ENCODE data around the gene IFRD2. TPM values are rescaled to one million over a fixed set of nuclear protein-coding genes. Genes with fewer than 3 reads are reported as not detected.
"Not testable (repeated sequence)": the region's sequence is repeated elsewhere in the genome, so short reads cannot be mapped to it uniquely, and the experiment has no call there.

The IFRD2 gene
- total RNA-seq, 1 donor from 2014 or later: 51.2 TPM

DNA sequence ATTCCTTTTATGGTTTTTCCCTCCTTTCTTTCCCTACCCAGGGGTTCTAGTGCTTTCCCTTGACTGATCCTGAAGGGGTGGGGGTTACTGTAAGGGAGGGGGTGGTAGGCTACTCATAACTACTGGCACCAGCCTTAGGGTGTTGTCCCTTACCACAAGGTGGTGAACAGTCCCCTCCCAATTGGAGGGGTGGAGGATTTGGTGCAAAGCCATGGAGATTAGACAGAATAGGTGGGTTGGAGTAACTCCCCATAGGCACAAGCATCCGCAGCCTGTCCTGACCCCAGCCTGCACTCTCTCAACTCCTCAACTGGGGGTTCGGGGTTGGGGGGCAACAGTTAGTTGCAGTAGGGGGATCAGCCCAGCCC, 32.9 kb upstream of the IFRD2 start:
- ATAC-seq: no peak
- DNase-seq (ENCODE audit: low spot score): no peak
- intact Hi-C loops (cut with DNase I): no loop called here

DNA sequence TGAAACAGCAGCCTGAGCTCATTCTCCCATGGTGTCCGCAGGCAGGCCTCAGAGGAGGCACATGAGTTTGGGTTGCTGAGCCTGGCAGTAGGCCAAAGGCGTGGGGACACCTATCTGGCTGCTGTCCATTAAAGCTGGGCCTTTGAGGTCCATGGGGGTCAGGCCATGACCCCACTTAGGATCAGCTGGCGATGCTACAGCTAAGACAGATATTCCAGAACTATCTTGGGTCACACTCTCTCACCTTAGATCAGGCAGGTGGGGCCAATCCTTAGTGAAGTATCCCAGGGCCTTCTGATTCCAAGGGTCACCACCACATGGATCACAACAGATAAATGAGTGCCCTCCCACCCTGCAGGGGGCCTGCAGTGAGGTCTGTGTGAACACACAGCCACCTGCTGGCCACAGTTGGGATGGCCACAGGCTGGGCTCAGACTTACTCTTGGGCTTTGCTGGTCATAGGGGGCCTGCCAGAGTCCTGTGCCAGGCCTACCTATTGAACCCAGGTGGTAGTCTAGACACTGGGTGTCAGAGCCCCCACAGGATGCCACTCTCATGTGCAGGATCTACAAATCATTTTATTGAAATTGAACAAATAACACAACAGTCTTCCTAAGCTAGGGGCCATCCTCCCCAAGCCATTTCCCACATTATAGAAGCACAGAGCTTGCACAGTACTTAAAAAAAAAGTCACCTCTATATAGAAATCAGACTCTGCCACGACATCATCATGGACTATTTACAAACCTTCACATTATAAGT, 32.3 kb upstream of the IFRD2 start:
- DNase-seq (ENCODE audit: low spot score) (peak; percentile 85), ATAC-seq (no peak)
- intact Hi-C loops (cut with DNase I): no loop called here

DNA sequence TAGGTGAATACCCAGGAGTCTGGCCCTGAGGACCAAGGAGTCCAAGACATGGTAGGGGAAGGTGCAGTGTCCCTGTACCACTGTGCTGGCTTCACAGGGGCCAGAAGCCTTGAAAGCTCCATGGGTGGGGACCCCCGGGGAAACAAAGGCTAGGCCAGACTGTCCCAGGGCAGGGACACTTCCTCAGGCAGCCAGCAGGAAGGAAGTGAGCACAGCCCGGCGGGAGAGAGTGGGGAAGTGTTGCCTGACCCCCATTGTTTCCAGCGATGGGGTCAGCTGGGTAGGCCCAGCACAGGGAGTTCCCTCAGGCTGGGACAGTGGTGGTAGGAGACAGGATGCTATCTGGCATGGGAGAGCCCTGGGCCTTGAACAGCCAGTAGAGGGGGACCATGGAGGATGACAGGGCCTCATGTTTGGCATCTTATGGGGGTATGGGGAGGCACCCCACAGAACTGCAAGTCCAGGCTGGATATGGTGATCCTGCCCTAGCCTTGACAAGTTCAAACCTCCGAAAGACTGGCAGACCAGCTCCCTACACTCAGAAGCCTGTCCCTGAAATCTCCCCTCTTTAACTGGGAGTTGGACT, 31.5 kb upstream of the IFRD2 start:
- intact Hi-C loops (cut with DNase I): no loop called here
- no peak for DNase-seq (ENCODE audit: low spot score)
- ATAC-seq: no peak

DNA sequence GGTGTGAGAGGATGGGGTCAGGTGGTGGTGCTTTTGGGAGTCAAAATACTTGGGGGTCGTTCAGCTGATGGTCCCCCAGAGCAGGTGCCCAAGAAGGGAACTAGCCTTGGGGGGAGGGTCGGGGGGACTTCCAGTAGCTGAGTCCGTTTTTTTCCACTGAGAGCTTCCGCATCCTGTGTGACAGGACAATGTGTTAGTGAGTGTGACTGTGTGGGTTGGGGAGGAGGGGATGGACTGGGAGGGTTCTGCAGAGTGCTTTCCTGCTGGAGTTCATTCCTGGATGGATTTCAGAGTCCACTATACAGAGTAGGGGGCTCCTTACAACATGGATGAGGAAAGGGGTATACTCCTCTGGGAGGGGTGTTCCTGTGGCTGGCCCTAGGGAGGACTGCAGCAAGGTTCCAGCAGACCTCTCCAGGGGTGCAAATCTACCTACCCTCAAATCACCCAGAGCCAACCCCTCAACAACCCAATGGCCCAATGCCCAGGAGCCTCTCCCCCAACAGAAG, 30.9 kb upstream of the IFRD2 start:
- intact Hi-C loops (cut with DNase I): no loop called here
- DNase-seq (ENCODE audit: low spot score) (no peak), ATAC-seq (no peak)

DNA sequence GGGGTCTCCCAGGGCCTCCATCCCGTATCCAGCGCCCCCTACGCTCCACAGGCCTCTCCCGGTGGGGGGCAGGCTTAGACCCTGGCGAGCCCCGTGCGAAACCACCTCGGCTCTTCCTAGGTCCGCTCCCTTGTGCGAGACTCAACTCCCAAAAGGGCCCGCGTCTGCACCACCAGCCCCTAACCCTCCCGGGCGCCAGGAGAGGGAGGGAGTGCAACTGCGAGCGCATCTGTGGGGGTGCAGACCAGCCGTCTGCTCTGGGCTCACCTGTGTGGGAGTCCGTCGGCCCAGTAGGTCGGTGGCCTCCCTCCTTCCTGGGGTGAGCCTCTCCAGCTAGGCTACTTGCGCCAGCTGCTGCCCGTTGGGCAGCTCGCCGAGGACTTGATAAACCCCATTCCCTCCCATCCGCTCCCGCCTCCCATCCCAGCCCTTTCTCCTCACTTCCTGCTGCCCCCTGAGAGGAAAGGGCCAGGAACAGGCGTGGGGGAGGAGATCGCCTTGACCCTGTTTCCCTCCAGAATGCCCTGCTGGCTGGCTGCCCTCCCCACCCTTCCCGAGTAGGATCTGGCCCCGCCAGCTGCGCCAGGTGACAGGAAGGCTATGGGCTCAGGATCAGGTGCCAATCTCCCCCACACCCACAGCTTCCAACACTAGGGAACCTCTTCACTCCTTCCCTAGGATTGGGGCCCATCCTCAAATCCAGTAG, 30.3 kb upstream of the IFRD2 start, which contains the start of gene HYAL2:
HYAL2 (minus strand) TSS at position 360 of the 706 bp plus-strand sequence. CDS start 2,256 bp downstream, outside the sequence.
- intact Hi-C loops (cut with DNase I): no loop called here
- ATAC-seq (peak; percentile 8), DNase-seq (ENCODE audit: low spot score) (peak; percentile 81)

DNA sequence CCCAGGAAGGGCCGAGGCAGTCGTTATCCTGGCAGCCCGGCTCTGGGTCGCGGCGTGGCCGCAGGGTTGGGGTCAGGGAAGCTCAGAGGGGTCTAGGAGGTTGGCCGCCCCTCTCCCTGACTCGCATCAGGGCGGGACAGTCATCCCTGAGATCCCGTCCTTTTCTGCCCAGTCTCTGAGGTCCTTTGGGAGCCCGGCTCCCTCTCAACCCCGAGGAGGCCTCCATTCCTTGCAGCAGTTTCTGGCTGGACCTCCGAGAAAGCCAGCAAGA, 29.8 kb upstream of the IFRD2 start:
- intact Hi-C loops (cut with DNase I): no loop called here
- ATAC-seq (no peak), DNase-seq (ENCODE audit: low spot score) (no peak)

DNA sequence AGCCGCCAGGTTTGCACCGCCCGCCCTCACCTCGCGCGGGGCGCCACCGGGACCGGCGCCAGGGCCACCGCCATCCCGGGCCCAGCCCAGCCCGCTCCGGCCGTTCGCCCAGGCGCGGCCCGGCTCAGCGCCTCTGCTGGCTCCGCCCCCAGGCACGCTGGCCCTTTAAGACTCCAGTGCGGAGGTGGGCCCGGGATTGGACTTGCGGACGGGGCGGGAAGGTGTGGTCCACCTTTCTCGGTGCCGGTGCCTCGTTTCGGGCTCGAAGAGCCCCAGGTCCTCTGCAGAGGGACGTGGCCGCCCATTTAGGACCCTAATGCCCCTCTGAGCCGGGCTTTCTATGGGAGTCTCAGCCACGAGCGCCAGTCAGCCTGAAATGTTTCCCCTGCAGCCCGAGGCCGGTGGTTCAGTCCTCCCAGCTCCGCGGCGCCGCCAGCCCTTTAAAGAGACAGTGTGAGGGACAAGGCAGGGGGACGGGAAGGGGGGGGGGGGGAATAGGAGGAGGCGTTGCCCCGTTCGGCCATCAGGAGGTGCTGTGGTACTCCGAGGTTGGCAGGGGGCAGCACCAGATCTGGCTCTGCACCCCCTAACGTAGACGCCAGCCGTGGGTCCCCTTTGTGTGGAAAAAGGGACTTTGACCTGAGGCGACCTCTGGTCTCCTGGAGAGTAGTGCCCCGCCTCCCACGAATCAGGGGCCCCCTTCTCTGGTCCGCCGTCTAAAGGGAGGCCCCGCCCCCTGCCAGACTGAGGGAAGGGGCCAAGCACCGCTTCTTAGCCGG, 29.3 kb upstream of the IFRD2 start:
- intact Hi-C loops (cut with DNase I): no loop called here
- ATAC-seq: peak; percentile 84
- DNase-seq (ENCODE audit: low spot score): peak; percentile 93

DNA sequence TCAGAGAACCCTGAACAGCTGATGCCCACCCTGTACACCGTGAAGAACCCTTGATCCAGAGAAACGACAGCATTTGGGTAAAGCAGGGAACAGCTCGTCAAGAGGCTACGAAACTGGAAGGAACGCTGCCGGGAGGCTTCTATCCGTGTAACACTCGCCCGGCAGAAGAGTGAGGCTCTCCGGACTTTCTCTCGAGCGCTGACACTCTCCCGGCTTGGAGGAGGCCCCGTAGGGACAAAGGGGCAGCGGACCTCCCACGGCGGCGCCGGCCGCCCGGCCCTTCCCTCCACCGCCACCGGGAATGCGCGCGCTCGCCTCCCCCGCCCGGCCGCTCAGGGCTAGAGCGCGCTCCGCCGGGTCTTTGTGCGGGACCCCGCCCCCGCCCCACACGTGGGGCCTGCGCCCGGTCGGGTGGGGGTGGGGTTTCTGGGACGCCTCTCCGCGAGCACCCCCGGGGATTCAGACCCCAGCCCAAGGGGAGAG, 28.7 kb upstream of the IFRD2 start:
- intact Hi-C loops (cut with DNase I): no loop called here
- DNase-seq (ENCODE audit: low spot score): peak; percentile 89
- ATAC-seq: peak; percentile 55

DNA sequence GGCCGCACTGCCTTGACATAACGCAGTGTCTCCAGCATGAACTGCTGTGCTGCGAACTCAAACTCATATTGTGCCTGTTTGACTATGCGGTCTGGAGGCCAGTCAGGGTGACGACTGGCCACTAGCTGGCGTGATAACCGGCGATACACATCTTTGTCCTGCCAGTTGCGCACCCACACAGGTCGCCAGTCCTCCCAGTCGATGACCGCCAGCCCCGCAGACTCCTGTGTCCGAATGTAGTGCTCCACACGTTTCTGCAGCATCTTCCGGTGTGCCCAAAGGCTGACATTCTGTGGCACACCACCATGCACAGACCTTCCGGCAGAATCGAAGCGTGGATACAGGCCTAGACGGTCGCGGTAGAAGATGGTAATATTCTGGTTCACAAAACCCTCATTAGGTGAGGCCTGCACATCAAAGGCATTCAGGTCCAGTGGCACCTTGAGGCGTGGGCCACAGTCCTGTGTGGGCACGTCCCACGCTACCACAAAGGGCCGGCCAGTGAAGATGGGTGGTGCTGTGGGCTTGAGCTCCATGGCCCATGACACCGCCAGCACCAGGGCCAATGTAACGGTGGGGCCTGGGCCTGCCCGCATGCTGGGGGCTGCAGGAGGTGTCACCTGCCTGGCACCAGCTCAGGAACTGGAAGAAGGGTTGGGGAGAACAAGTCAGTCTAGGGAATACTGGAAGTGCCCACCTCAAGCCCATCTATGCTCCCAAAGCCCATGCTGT, 27.8 kb upstream of the IFRD2 start:
- ATAC-seq: no peak
- DNase-seq (ENCODE audit: low spot score): no peak
- intact Hi-C loops (cut with DNase I): no loop called here

DNA sequence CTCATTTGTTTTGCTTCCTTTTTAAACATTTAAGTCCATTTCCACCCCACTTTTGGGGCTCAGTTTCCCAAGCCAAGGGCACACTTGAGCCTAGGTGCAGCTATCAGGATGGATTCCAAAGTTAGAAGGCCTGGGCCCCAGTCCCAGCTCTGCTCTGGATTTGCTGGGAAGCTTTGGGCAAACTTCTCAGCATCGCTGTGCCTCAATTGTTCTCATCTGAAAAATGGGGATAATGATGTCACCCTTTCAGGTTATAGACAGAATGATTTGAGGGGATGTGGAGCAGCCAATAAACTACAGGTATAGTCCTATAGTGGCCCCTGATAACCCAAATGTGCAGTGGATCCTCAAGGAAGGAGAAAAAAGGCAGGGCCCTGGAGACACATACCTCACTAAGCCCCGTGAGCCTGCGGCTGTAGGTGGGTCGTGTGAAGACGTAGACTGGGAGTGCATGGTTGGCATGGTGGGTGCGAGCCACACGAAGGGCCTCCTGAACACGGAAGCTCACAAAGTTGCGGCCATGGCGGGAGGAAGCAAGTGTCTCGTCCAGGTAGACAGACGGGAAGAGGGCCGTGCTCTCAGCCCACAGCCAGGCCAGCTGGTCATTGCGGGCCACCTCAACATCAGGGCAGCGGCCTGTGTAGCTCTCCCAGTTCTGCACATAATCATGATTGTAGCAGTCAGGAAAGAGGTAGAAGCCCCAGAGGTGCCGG, 27.1 kb upstream of the IFRD2 start:
- no peak for ATAC-seq
- intact Hi-C loops (cut with DNase I): no loop called here
- no peak for DNase-seq (ENCODE audit: low spot score)

DNA sequence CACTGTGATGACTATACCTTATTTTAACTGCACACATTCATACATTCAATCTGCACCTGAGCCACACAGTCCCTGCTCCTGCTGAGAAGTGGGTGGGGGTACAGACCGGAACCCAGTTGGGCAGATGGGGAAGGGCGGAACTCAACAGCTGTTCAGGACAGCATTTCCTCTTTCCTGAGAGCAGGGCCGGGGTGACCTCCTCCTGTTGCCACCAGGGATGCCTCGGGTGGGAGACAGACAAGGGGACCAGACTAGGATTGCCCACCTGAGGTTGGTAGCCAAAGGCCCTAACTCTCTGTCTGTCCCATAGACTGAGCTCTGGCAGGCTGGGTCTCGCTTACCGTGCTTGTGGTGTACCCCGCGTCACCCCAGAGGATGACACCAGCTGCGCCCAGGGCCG, 26.4 kb upstream of the IFRD2 start:
- intact Hi-C loops (cut with DNase I): no loop called here
- no peak for ATAC-seq
- no peak for DNase-seq (ENCODE audit: low spot score)

DNA sequence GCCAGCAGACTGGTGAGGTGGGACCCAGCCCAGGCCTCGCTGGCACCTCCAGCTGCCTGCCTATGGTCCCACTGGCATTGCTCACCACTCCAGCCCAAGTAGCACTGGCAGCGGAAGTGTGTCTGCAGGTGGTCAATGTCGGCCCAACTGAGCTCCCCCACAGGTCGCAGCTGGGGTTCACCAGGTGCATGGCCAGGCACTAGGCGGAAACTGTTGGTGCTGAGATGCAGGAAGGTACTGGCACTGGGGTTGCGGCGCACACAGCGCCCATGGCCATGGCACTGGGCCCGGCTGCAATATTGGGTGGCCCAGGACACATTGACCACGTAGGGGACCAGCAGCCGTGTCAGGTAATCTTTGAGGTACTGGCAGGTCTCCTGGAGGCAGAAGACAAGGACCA, 25.9 kb upstream of the IFRD2 start:
- intact Hi-C loops (cut with DNase I): no loop called here
- DNase-seq (ENCODE audit: low spot score): no peak
- ATAC-seq: no peak

DNA sequence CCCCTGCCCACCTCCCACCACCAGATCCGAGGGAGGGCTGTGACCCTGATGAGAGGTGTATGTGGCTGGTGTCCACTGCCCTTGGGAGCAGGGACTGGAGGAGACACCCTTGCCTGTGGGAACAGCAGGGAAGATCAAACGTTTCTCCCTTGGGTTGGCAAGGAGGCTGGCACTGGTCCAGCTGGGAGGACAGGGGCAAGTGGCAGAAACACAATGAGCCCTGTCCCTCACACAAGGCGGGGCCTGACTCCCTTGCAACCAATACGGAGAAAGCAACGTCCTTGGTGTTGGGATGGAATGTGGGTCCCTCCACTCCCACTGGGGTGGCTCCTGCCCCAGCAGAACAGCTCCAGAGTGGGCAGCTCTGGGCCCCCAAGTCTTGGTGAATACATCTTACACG, 25.1 kb upstream of the IFRD2 start:
- intact Hi-C loops (cut with DNase I): no loop called here
- DNase-seq (ENCODE audit: low spot score) (no peak), ATAC-seq (no peak)

DNA sequence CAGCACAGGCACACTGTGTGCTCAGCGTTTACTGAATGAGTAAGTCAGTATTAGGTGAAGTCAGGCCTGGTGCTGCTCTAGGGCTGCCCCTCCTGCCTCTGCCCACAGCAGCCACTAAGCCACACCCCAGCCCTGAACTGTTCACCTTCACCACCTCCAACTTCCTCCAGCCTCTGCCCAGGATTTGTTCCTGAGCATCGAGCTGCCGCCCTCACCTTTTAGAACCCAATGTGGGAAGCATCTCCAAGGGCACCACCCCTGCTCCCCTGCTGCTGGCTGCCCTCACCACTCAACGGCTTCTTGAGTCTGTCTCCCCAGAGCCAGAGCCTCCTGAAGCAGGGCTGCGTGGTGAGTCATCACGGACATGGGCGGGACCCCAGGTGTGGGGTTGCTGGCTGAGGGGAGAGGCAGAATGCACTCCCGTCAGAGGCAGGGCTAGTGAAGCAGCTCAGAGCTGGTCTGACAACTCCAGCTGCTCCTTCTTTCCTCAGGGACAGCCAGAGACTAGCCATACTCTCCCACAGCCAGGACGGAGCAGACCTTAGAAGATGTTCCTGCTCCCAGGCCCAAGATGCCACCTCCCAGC, 24.5 kb upstream of the IFRD2 start:
- intact Hi-C loops (cut with DNase I): no loop called here
- DNase-seq (ENCODE audit: low spot score) (no peak), ATAC-seq (no peak)

DNA sequence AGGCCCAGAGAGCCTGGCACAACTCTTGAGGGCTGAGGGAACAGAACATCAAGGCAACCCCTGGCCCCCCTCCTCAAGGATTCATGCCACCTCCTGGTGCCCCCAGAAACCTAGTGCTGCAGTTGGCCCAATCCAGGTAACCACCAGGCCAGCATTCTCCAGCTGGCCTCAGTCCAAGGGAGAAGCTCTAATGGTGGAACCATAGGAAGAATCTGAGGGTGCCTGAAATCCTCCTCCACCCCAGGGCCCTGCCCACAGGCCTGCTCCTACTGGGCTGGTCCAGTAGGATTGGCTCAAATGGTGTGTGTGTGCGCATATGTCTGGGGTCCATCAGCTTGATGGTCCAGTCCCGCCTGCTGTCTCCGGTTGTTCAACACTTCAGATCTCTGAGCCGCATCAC, 22.6 kb upstream of the IFRD2 start:
- DNase-seq (ENCODE audit: low spot score) (no peak), ATAC-seq (no peak)
- intact Hi-C loops (cut with DNase I): no loop called here

DNA sequence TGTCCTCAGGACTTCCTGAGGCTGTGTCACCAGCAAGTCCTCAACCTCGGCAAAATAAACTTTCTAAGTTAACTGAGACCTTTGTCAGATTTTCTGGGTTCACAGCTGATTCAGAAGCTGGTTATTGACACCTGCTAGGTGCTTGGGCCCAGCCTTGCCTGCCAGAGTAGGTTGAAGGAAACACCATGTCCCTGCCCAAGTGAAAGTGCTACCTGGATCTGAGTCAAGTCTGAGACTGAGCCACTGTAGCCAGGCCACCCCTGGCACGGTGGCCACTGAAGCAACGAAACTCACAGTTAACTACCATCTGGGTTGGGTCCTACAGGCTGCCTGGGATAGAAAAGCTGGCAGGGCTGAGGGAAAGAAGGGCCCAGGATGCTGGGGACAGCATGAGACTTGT, 22.1 kb upstream of the IFRD2 start:
- DNase-seq (ENCODE audit: low spot score): no peak
- intact Hi-C loops (cut with DNase I): no loop called here
- ATAC-seq: no peak

DNA sequence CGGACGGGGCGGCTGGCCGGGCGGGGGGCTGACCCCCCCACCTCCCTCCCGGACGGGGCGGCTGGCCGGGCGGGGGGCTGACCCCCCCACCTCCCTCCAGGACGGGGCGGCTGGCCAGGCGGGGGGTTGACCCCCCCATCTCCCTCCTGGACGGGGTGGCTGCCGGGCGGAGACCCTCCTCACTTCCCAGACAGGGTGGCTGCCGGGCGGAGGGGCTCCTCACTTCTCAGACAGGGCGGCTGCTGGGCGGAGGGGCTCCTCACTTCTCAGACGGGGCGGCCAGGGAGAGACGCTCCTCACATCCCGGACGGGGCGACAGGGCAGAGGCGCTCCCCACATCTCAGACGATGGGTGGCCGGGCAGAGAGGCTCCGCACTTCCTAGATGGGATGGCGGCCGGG, 19.8 kb upstream of the IFRD2 start:
- DNase-seq (ENCODE audit: low spot score); intact Hi-C loops (cut with DNase I); ATAC-seq: not testable (repeated sequence)

DNA sequence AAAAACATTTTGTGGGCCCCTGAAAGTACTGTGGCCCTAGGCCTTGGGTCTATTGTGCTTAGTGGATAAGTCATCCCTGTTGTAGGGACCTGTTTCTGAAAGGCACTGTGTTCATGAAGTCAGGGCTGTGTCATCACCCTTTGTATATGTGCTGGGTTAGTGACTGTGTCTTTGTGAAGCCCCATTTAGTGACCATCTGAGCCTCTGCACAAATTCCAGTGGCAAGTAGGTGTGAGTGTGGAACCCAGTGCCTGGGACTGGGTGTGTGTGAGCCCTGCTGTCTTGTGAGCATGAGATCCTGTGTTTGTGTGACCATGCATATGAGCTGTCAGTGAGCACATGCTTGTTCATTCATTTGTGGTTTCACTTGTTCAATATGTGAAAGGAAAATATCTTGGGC, 12.4 kb upstream of the IFRD2 start:
- DNase-seq (ENCODE audit: low spot score) (no peak), ATAC-seq (no peak)
- intact Hi-C loops (cut with DNase I): no loop called here
